Caco-2 (cell line): ENCODE data around the gene LRRN4. TPM values are rescaled to one million over a fixed set of nuclear protein-coding genes. Genes with fewer than 3 reads are reported as not detected.

Source experiments
- BruUV-seq: library from RNA; stranded (reverse); fragments of 400-500 nt; replicated peaks from 2 replicates; lab custom pipeline; 2021; lab: Mats Ljungman, UMichigan
- CTCF ChIA-PET: fragments of 300-600 bp; sonication (Branson Sonifier 250); formaldehyde crosslinking; loops from one replicate; lab custom pipeline; 2022; ENCODE audit warnings: antibody characterized with exemption; lab: Charles Lee
- POLR2A ChIA-PET: fragments of 300-600 bp; sonication (Branson Sonifier 250); formaldehyde crosslinking; loops from one replicate; lab custom pipeline; 2022; ENCODE audit warnings: antibody characterized with exemption; lab: Charles Lee
- DNase-seq, 2 experiments: peaks; one replicate each; pipeline versions ENCODE4 v3.0.0 to v3.0.0-alpha.2; 2020 to 2022
- H3K27me3 ChIP-seq: replicated peaks from 2 replicates; pipeline ENCODE4 v1.6.0; 2011; ENCODE audit warnings: low read length; ENCODE audit not compliant: control insufficient read depth, insufficient read depth
- H3K36me3 ChIP-seq: 2 replicates; pipeline ENCODE4 v1.5.1; 2011; ENCODE audit warnings: low read length; ENCODE audit not compliant: control insufficient read depth, insufficient read depth
- H3K4me1 ChIP-seq: fragments of 250-450 bp; sonication (Bioruptor Pico); 2 replicates; pipeline ENCODE4 v1.5.1; 2020; ENCODE audit warnings: mild to moderate bottlenecking
- H3K4me3 ChIP-seq: 2 replicates; pipeline ENCODE4 v1.5.1; 2011; ENCODE audit warnings: low read depth, mild to moderate bottlenecking, control low read depth, low read length
- H3K9me3 ChIP-seq: fragments of 250-450 bp; sonication (Bioruptor Pico); 2 replicates; pipeline ENCODE4 v1.5.1; 2020; ENCODE audit warnings: mild to moderate bottlenecking, moderate library complexity
- H3K27ac Mint-ChIP-seq: one replicate; pipeline ENCODE4 v1.8.0; 2022; ENCODE audit warnings: mixed read lengths; ENCODE audit not compliant: unreplicated experiment
- H3K27me3 Mint-ChIP-seq: one replicate; pipeline ENCODE4 v1.8.0; 2022; ENCODE audit warnings: mixed read lengths; ENCODE audit not compliant: insufficient read depth, unreplicated experiment
- H3K36me3 Mint-ChIP-seq: one replicate; pipeline ENCODE4 v1.8.0; 2022; ENCODE audit warnings: mild to moderate bottlenecking, mixed read lengths; ENCODE audit not compliant: insufficient read depth, unreplicated experiment
- H3K4me1 Mint-ChIP-seq: one replicate; pipeline ENCODE4 v1.8.0; 2022; ENCODE audit warnings: low read depth, mixed read lengths; ENCODE audit not compliant: unreplicated experiment
- H3K4me3 Mint-ChIP-seq: one replicate; pipeline ENCODE4 v1.8.0; 2022; ENCODE audit warnings: mild to moderate bottlenecking, moderate library complexity, mixed read lengths; ENCODE audit not compliant: unreplicated experiment
- H3K9me3 Mint-ChIP-seq: one replicate; pipeline ENCODE4 v1.8.0; 2022; ENCODE audit warnings: mixed read lengths; ENCODE audit not compliant: unreplicated experiment
- intact Hi-C: fragments of 100-400 bp; cut with micrococcal nuclease; formaldehyde crosslinking; loops from one replicate; pipeline ENCODE4 v1.10.0; 2022; ENCODE audit not compliant: unreplicated experiment
- total RNA-seq: library from RNA; stranded (reverse); gene quantifications from 2 replicates; pipeline ENCODE4 v1.2.3, GENCODE V29; 2022
- TF ChIP-seq, protein P1 (sequence below), 2 experiments: fragments of 200-600 bp in 1 of 2; IDR thresholded peaks; 1 replicate in 1 of 2; 2 replicates in 1 of 2; pipeline versions ENCODE4 v1.5.1 to v1.8.0; 2011 to 2022; ENCODE audit warnings: antibody characterized with exemption in 1 of 2, control low read depth in 1 of 2, inconsistent platforms in 1 of 2, low read depth in 1 of 2, low read length in 1 of 2, mild to moderate bottlenecking in 1 of 2, moderate library complexity in 1 of 2; ENCODE audit not compliant: insufficient read depth in 1 of 2, severe bottlenecking in 1 of 2, unreplicated experiment in 1 of 2

The LRRN4 gene
- total RNA-seq, 1 experiment from 2014 or later, result 17.9 TPM

DNA sequence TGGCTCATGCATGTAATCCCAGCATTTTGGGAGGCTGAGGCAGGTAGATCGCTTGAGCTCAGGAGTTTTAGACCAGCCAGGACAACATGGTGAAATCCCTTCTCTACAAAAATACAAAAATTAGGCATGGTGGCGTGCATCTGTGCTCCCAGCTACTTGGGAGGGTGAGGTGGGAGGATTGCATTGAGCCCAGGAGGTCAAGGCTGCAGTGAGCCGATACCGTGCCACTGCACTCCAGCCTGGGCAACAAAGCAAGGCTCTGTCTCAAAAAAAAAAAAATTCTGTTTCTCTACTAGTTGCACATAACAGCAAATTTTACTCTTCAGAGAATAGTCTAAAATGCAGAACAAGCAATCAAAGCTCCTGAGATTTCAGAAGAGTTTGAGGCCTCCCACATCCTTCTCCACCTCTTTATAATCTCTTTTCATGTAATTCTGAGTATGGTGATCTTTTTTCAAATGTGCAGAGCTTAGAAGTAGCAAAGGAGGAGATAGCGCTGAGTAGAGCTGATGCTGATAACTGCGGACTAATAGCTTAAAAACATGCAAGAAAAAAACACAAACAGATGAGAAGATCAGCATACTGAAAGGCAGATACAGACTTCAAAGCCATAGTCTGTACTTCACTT is 23.3 kb downstream of the LRRN4 start:
- H3K9me3 Mint-ChIP-seq, result no peaks in the 10 kb centered on the region
- BruUV-seq, result no TSS peak
- H3K27me3 Mint-ChIP-seq, result no peaks in the 10 kb centered on the region
- Histone ChIP-seq H3K36me3 (peaks cover 5% of the 10 kb centered on the region; the same call in 1 of the 2 replicates), H3K9me3 (no peaks in the 10 kb centered on the region), H3K27me3 (no peaks in the 10 kb centered on the region), H3K4me1 (no peaks in the 10 kb centered on the region), H3K4me3 (no peak overlapping the region)
- intact Hi-C loops, result no loop called here
- TF ChIP-seq, protein P1, sequence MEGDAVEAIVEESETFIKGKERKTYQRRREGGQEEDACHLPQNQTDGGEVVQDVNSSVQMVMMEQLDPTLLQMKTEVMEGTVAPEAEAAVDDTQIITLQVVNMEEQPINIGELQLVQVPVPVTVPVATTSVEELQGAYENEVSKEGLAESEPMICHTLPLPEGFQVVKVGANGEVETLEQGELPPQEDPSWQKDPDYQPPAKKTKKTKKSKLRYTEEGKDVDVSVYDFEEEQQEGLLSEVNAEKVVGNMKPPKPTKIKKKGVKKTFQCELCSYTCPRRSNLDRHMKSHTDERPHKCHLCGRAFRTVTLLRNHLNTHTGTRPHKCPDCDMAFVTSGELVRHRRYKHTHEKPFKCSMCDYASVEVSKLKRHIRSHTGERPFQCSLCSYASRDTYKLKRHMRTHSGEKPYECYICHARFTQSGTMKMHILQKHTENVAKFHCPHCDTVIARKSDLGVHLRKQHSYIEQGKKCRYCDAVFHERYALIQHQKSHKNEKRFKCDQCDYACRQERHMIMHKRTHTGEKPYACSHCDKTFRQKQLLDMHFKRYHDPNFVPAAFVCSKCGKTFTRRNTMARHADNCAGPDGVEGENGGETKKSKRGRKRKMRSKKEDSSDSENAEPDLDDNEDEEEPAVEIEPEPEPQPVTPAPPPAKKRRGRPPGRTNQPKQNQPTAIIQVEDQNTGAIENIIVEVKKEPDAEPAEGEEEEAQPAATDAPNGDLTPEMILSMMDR (IDR thresholded peaks at IDR 0.05; ENCODE audit: insufficient read depth in 1 of 2, low read depth in 1 of 2, low read length in 1 of 2, severe bottlenecking in 1 of 2, unreplicated experiment in 1 of 2), result no peak
- H3K27ac Mint-ChIP-seq, result no peak overlapping the region
- H3K4me3 Mint-ChIP-seq, result no peak overlapping the region
- CTCF ChIA-PET, result no interaction called here
- no peak for DNase-seq
- POLR2A ChIA-PET, result no interaction called here
- peaks cover 64% of the 10 kb centered on the region for H3K36me3 Mint-ChIP-seq
- peaks cover 6% of the 10 kb centered on the region for H3K4me1 Mint-ChIP-seq

DNA sequence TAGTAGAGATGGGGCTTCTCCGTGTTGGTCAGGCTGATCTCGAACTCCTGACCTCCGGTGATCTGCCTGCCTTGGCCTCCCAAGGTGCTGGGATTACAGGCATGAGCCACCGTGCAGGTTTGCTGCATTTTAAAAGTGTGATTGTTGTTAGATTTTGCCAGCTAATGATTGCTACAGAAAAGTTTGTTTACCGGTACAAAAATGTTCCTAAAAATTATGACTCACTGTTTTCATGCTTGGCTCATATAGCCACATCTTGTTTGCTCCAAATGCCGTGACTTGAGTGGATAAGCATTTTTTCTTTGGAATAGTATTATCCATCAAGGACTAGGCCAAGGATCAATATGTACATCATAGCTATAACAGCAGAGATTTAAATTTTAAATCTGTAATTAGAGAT is 24.3 kb downstream of the LRRN4 start:
- no peaks in the 10 kb centered on the region for H3K4me1 ChIP-seq
- H3K36me3 ChIP-seq, result peaks cover 7% of the 10 kb centered on the region
- Mint-ChIP-seq H3K27ac (no peak overlapping the region), H3K9me3 (no peaks in the 10 kb centered on the region), H3K36me3 (peaks cover 69% of the 10 kb centered on the region), H3K4me1 (peaks cover 2% of the 10 kb centered on the region), H3K4me3 (no peak overlapping the region), H3K27me3 (no peaks in the 10 kb centered on the region)
- ChIA-PET POLR2A (interaction anchor here (0.6 kb wide), 1 partner anchor 74 kb away, joined by 4 read pairs; no protein-coding TSS in a partner anchor), CTCF (interaction anchor here (0.7 kb wide), 1 partner anchor 44 kb away, joined by 3 read pairs; no protein-coding TSS in a partner anchor)
- no peaks in the 10 kb centered on the region for H3K27me3 ChIP-seq
- intact Hi-C loops, result no loop called here
- H3K9me3 ChIP-seq, result no peaks in the 10 kb centered on the region
- H3K4me3 ChIP-seq, result no peak overlapping the region
- DNase-seq, result no peak
- TF ChIP-seq, protein P1 (IDR thresholded peaks at IDR 0.05; ENCODE audit: insufficient read depth in 1 of 2, low read depth in 1 of 2, low read length in 1 of 2, severe bottlenecking in 1 of 2, unreplicated experiment in 1 of 2), result no peak
- BruUV-seq, result no TSS peak

DNA sequence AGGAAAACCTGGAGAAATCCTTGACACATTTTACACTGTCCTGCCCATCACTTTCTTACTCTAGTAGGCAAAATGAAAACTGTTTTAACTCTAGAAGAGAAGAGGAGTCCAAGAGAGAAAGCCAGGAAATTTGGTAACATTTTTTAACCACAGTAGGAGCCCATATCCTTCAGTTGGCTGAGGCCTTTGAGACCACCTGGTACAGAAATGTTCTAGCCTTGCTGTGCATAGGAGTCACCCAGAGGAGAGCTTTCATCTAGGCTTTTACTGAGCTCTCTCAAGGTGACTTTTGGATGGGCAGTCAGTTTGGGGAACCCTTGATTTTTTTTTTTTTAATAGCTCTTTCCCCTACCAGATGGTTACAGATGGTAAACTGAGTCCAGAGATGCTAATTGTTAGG is 25.0 kb downstream of the LRRN4 start:
- Histone ChIP-seq H3K9me3 (no peaks in the 10 kb centered on the region), H3K36me3 (peaks cover 7% of the 10 kb centered on the region), H3K27me3 (no peaks in the 10 kb centered on the region), H3K4me3 (no peak overlapping the region), H3K4me1 (no peaks in the 10 kb centered on the region)
- CTCF ChIA-PET, result no interaction called here
- Mint-ChIP-seq H3K4me3 (no peak overlapping the region), H3K36me3 (peaks cover 69% of the 10 kb centered on the region), H3K9me3 (no peaks in the 10 kb centered on the region), H3K4me1 (no peaks in the 10 kb centered on the region), H3K27me3 (no peaks in the 10 kb centered on the region), H3K27ac (no peak overlapping the region)
- no TSS peak for BruUV-seq
- intact Hi-C loops, result no loop called here
- no peak for DNase-seq
- TF ChIP-seq, protein P1 (IDR thresholded peaks at IDR 0.05; ENCODE audit: insufficient read depth in 1 of 2, low read depth in 1 of 2, low read length in 1 of 2, severe bottlenecking in 1 of 2, unreplicated experiment in 1 of 2), result no peak
- POLR2A ChIA-PET, result interaction anchor here (0.6 kb wide), 1 partner anchor 73 kb away, joined by 4 read pairs; no protein-coding TSS in a partner anchor
